IMR-90 (cell line): ENCODE measurements around the gene LRP1B. TPM values are rescaled to one million over a fixed set of nuclear protein-coding genes. Genes with fewer than 3 reads are reported as not detected.

Source experiments
- ATAC-seq: fragments of 200-7000 bp; cut with Tn5 transposase; 2 replicates; pipeline ENCODE4 v1.9.1; 2020; ENCODE audit warnings: low read depth, mild to moderate bottlenecking, moderate library complexity
- BruUV-seq: library from RNA; stranded (reverse); fragments of 400-500 nt; replicated peaks from 2 replicates; lab custom pipeline; 2021; lab: Mats Ljungman, UMichigan
- CTCF ChIA-PET: fragments of 300-600 bp; formaldehyde crosslinking; extraction: SDS; loops from one replicate; lab custom pipeline; 2021; ENCODE audit warnings: antibody characterized with exemption; lab: Yijun Ruan, JAX
- POLR2A ChIA-PET: fragments of 300-600 bp; sonication (Branson Sonifier 250); formaldehyde crosslinking; loops from one replicate; lab custom pipeline; 2022; ENCODE audit warnings: antibody characterized with exemption; ENCODE audit not compliant: unreplicated experiment; lab: Charles Lee
- DNase-seq: peaks from one replicate; pipeline ENCODE4 v3.0.0; 2013
- H2AFZ ChIP-seq: replicated peaks from 2 replicates; pipeline ENCODE3; 2013; ENCODE audit warnings: low read length, mild to moderate bottlenecking; ENCODE audit not compliant: poor library complexity
- H2AK5ac ChIP-seq: 2 replicates; pipeline ENCODE4 v1.6.1; 2013; ENCODE audit warnings: low read depth, low read length, inconsistent platforms
- H2AK9ac ChIP-seq: replicated peaks from 2 replicates; pipeline ENCODE3; 2013; ENCODE audit warnings: mild to moderate bottlenecking, low read depth, low read length, moderate library complexity; ENCODE audit not compliant: poor library complexity
- H2BK120ac ChIP-seq: 2 replicates; pipeline ENCODE4 v1.6.1; 2013; ENCODE audit warnings: low read depth, low read length, inconsistent platforms
- H2BK15ac ChIP-seq: 3 replicates; pipeline ENCODE4 v1.6.1; 2013; ENCODE audit warnings: low read depth, low read length, inconsistent platforms
- H2BK20ac ChIP-seq: 2 replicates; pipeline ENCODE4 v1.6.1; 2013; ENCODE audit warnings: low read depth, mild to moderate bottlenecking, inconsistent platforms, low read length, moderate library complexity
- H2BK5ac ChIP-seq: 2 replicates; pipeline ENCODE4 v1.6.1; 2013; ENCODE audit warnings: mild to moderate bottlenecking, low read depth, low read length, inconsistent platforms; ENCODE audit not compliant: poor library complexity, severe bottlenecking
- H3K14ac ChIP-seq: replicated peaks from 2 replicates; pipeline ENCODE4 v1.6.1; 2013; ENCODE audit warnings: low read depth, low read length, inconsistent platforms
- H3K18ac ChIP-seq: 2 replicates; pipeline ENCODE4 v1.6.1; 2013; ENCODE audit warnings: low read depth, low read length, control low read depth
- H3K23ac ChIP-seq: 2 replicates; pipeline ENCODE4 v1.6.1; 2013; ENCODE audit warnings: low read depth, low read length, inconsistent platforms
- H3K27ac ChIP-seq: 2 replicates; pipeline ENCODE4 v1.5.1; 2013; ENCODE audit warnings: mild to moderate bottlenecking, control low read depth, low read length; ENCODE audit not compliant: insufficient read depth
- H3K27me3 ChIP-seq: 2 replicates; pipeline ENCODE4 v1.6.1; 2013; ENCODE audit warnings: low read length; ENCODE audit not compliant: control insufficient read depth, insufficient read depth
- H3K36me3 ChIP-seq: 2 replicates; pipeline ENCODE4 v1.6.1; 2013; ENCODE audit warnings: low read length, mixed read lengths; ENCODE audit not compliant: control insufficient read depth, insufficient read depth
- H3K4ac ChIP-seq: 2 replicates; pipeline ENCODE4 v1.6.1; 2013; ENCODE audit warnings: low read depth, low read length, inconsistent platforms
- H3K4me1 ChIP-seq: 2 replicates; pipeline ENCODE4 v1.6.1; 2013; ENCODE audit warnings: low read length, mixed read lengths; ENCODE audit not compliant: control insufficient read depth, insufficient read depth
- H3K4me2 ChIP-seq: 2 replicates; pipeline ENCODE4 v1.6.1; 2013; ENCODE audit warnings: low read depth, mild to moderate bottlenecking, control low read depth, low read length, moderate library complexity
- H3K4me3 ChIP-seq: 2 replicates; pipeline ENCODE4 v1.5.1; 2013; ENCODE audit warnings: low read depth, mild to moderate bottlenecking, control low read depth, low read length, moderate library complexity; ENCODE audit not compliant: insufficient read depth
- H3K56ac ChIP-seq: 2 replicates; pipeline ENCODE4 v1.6.1; 2013; ENCODE audit warnings: low read length, inconsistent platforms; ENCODE audit not compliant: insufficient read depth; ENCODE audit errors: extremely low read depth
- H3K79me1 ChIP-seq, 2 experiments: 2 replicates each; pipeline ENCODE4 v1.6.1; 2013; ENCODE audit warnings: low read length in 2 of 2, inconsistent platforms in 1 of 2, low read depth in 1 of 2
- H3K9ac ChIP-seq: 2 replicates; pipeline ENCODE4 v1.6.1; 2013; ENCODE audit warnings: low read depth, low read length, control low read depth
- H3K9me1 ChIP-seq: 2 replicates; pipeline ENCODE4 v1.6.1; 2013; ENCODE audit warnings: low read length, inconsistent platforms; ENCODE audit not compliant: insufficient read depth
- H3K9me3 ChIP-seq: 2 replicates; pipeline ENCODE4 v1.6.1; 2013; ENCODE audit warnings: low read length; ENCODE audit not compliant: control insufficient read depth, insufficient read depth
- H4K20me1 ChIP-seq: 2 replicates; pipeline ENCODE4 v1.6.1; 2013; ENCODE audit warnings: low read length, inconsistent platforms; ENCODE audit not compliant: insufficient read depth
- H4K5ac ChIP-seq: 2 replicates; pipeline ENCODE4 v1.6.1; 2013; ENCODE audit warnings: mild to moderate bottlenecking, low read depth, low read length, control low read depth
- H4K8ac ChIP-seq, 2 experiments: 2 replicates each; pipeline ENCODE4 v1.6.1; 2013; ENCODE audit warnings: low read depth in 2 of 2, low read length in 2 of 2, control low read depth in 1 of 2, inconsistent platforms in 1 of 2
- H4K91ac ChIP-seq: 2 replicates; pipeline ENCODE4 v1.6.1; 2013; ENCODE audit warnings: low read depth, low read length, inconsistent platforms; ENCODE audit not compliant: insufficient read depth
- BHLHE40 ChIP-seq: fragments of 150-350 bp; IDR thresholded peaks from 2 replicates; pipeline ENCODE4 v1.6.1; 2016; ENCODE audit warnings: mild to moderate bottlenecking, low read depth, low read length
- CHD1 ChIP-seq: IDR thresholded peaks from 2 replicates; pipeline ENCODE4 v1.6.1; 2012; ENCODE audit warnings: low read depth, low read length, improper control_type of control experiment
- MAFK ChIP-seq: IDR thresholded peaks from 2 replicates; pipeline ENCODE4 v1.6.1; 2012; ENCODE audit warnings: low read depth, low read length, improper control_type of control experiment
- MAZ ChIP-seq: IDR thresholded peaks from 2 replicates; pipeline ENCODE4 v1.6.1; 2012; ENCODE audit warnings: low read depth, mild to moderate bottlenecking, low read length, improper control_type of control experiment, moderate library complexity, borderline replicate concordance
- MXI1 ChIP-seq: IDR thresholded peaks from 2 replicates; pipeline ENCODE4 v1.6.1; 2012; ENCODE audit warnings: low read depth, mild to moderate bottlenecking, low read length, moderate library complexity, borderline replicate concordance
- NFE2L2 ChIP-seq: fragments of 150-350 bp; IDR thresholded peaks from 2 replicates; pipeline ENCODE4 v1.6.1; 2016; ENCODE audit warnings: low read depth, mild to moderate bottlenecking, low read length
- POLR2A ChIP-seq: IDR thresholded peaks from 2 replicates; pipeline ENCODE4 v1.6.1; 2012; ENCODE audit warnings: mild to moderate bottlenecking, low read depth, low read length
- SMC3 ChIP-seq: fragments of 150-350 bp; IDR thresholded peaks from 2 replicates; pipeline ENCODE4 v1.6.1; 2016; ENCODE audit warnings: low read depth, mild to moderate bottlenecking, antibody characterized with exemption, low read length, moderate library complexity
- WGBS, 2 experiments: methylation state at CpG; one replicate each; pipeline versions ENCODE4 v1.1.5 to v1.1.7; 2013; ENCODE audit warnings: missing lambda C conversion rate in 2 of 2; ENCODE audit not compliant: insufficient read length in 1 of 2; ENCODE audit errors: extremely low coverage in 2 of 2; 5-methylcytosine and 5-hydroxymethylcytosine counted together
- dilution Hi-C: fragments of 300-500 bp; cut with HindIII; formaldehyde crosslinking; loops from one replicate; pipeline ENCODE4 v1.14.3; 2018; ENCODE audit warnings: low sequenced_read_pairs; ENCODE audit not compliant: unreplicated experiment
- in situ Hi-C: fragments of 300-500 bp; cut with MboI; formaldehyde crosslinking; loops from 3 replicates; pipeline ENCODE4 v1.14.3; 2019; ENCODE audit warnings: low sequenced_read_pairs, inconsistent platforms, mixed read lengths
- intact Hi-C: fragments of 100-400 bp; cut with micrococcal nuclease; formaldehyde crosslinking; loops from 2 replicates; pipeline ENCODE4 v1.10.0; 2022
- polyA plus RNA-seq, 3 experiments: library from polyadenylated mRNA; depleted of rRNA; stranded (reverse); fragments of >200 nt; gene quantifications; 2 replicates each; pipeline ENCODE4 v1.2.3, GENCODE V29; 2012; ENCODE audit warnings: low replicate concordance in 1 of 3
- total RNA-seq: library from RNA; depleted of rRNA; stranded (reverse); fragments of >200 nt; gene quantifications from 2 replicates; pipeline ENCODE4 v1.2.3, GENCODE V29; 2012

Gene LRP1B
- total and polyA plus RNA-seq, 2 of the 4 experiments (the other 2 are of a cell fraction): under 0.01 to 0.02 TPM

DNA sequence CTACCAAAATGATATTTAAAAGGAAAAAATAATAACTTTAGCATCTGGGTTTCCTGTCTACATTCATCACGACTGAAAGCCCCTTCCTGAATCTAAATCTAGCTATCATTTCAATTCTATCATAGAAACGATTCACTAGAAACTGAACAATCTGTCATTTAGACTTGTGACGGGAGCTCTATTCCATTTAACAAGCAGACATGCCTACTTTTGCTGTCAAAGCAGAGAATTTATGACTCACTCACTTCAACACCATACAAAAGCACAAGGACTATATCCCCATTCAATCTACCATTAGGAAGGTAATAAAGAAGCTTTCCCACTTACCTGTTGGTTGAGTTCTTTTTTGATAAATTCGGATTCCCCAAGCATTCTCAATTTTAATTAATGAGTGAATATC is 1072.3 kb downstream of the LRP1B start:
- Histone ChIP-seq H3K56ac (no peak overlapping the region), H3K14ac (no peak overlapping the region), H4K8ac (no peak overlapping the region), H3K18ac (no peak overlapping the region), H4K91ac (no peak overlapping the region), H3K9me1 (peaks cover 3% of the 10 kb centered on the region), H2BK15ac (no peak overlapping the region), H3K23ac (no peak overlapping the region), H3K27me3 (no peaks in the 10 kb centered on the region), H3K4me3 (no peak overlapping the region), H2BK5ac (no peak overlapping the region), H3K79me1 (no peaks in the 10 kb centered on the region), H2AFZ (no peak overlapping the region), H4K5ac (no peak overlapping the region), H2BK20ac (no peak overlapping the region), H2AK9ac (no peak overlapping the region), H3K9me3 (no peaks in the 10 kb centered on the region), H2AK5ac (no peak overlapping the region), H3K36me3 (no peaks in the 10 kb centered on the region), H3K9ac (no peak overlapping the region), H3K4me1 (peaks cover 2% of the 10 kb centered on the region; the same call in 1 of the 2 replicates), H3K4ac (no peak overlapping the region), H2BK120ac (no peak overlapping the region), H3K27ac (no peak overlapping the region), H3K4me2 (no peak overlapping the region), H4K20me1 (no peaks in the 10 kb centered on the region)
- ChIA-PET CTCF (no interaction called here), POLR2A (no interaction called here)
- intact Hi-C loops: no loop called here
- no peak for ATAC-seq
- DNase-seq: no peak
- TF ChIP-seq MAZ: no peak
- TF ChIP-seq POLR2A: no peak
- no peak for TF ChIP-seq CHD1
- TF ChIP-seq NFE2L2: no peak
- no peak for TF ChIP-seq MXI1
- no peak for TF ChIP-seq MAFK
- TF ChIP-seq BHLHE40: no peak
- TF ChIP-seq SMC3: no peak
- 83% methylated on average over 1 of the region's 4 CpGs; no CpG with 5 or more reads in 1 of the 2 experiments for WGBS, 2 experiments
- dilution Hi-C loops: no loop called here
- no TSS peak for BruUV-seq
- in situ Hi-C loops: no loop called here
